IMR-90 (cell line): ENCODE measurements around the gene CAMKMT. TPM values are rescaled to one million over a fixed set of nuclear protein-coding genes. Genes with fewer than 3 reads are reported as not detected.
"Not testable (repeated sequence)": the region's sequence is repeated elsewhere in the genome, so short reads cannot be mapped to it uniquely, and the experiment has no call there.

Experiments
- ATAC-seq: fragments of 200-7000 bp; cut with Tn5 transposase; 2 replicates; pipeline ENCODE4 v1.9.1; 2020; ENCODE audit warnings: low read depth, mild to moderate bottlenecking, moderate library complexity
- BruUV-seq: library from RNA; stranded (reverse); fragments of 400-500 nt; replicated peaks from 2 replicates; lab custom pipeline; 2021; lab: Mats Ljungman, UMichigan
- CTCF ChIA-PET: fragments of 300-600 bp; formaldehyde crosslinking; extraction: SDS; loops from one replicate; lab custom pipeline; 2021; ENCODE audit warnings: antibody characterized with exemption; lab: Yijun Ruan, JAX
- POLR2A ChIA-PET: fragments of 300-600 bp; sonication (Branson Sonifier 250); formaldehyde crosslinking; loops from one replicate; lab custom pipeline; 2022; ENCODE audit warnings: antibody characterized with exemption; ENCODE audit not compliant: unreplicated experiment; lab: Charles Lee
- DNase-seq: peaks from one replicate; pipeline ENCODE4 v3.0.0; 2013
- H2AFZ ChIP-seq: replicated peaks from 2 replicates; pipeline ENCODE3; 2013; ENCODE audit warnings: low read length, mild to moderate bottlenecking; ENCODE audit not compliant: poor library complexity
- H2AK5ac ChIP-seq: 2 replicates; pipeline ENCODE4 v1.6.1; 2013; ENCODE audit warnings: low read depth, low read length, inconsistent platforms
- H2AK9ac ChIP-seq: replicated peaks from 2 replicates; pipeline ENCODE3; 2013; ENCODE audit warnings: mild to moderate bottlenecking, low read depth, low read length, moderate library complexity; ENCODE audit not compliant: poor library complexity
- H2BK120ac ChIP-seq: 2 replicates; pipeline ENCODE4 v1.6.1; 2013; ENCODE audit warnings: low read depth, low read length, inconsistent platforms
- H2BK15ac ChIP-seq: 3 replicates; pipeline ENCODE4 v1.6.1; 2013; ENCODE audit warnings: low read depth, low read length, inconsistent platforms
- H2BK20ac ChIP-seq: 2 replicates; pipeline ENCODE4 v1.6.1; 2013; ENCODE audit warnings: low read depth, mild to moderate bottlenecking, inconsistent platforms, low read length, moderate library complexity
- H2BK5ac ChIP-seq: 2 replicates; pipeline ENCODE4 v1.6.1; 2013; ENCODE audit warnings: mild to moderate bottlenecking, low read depth, low read length, inconsistent platforms; ENCODE audit not compliant: poor library complexity, severe bottlenecking
- H3K14ac ChIP-seq: replicated peaks from 2 replicates; pipeline ENCODE4 v1.6.1; 2013; ENCODE audit warnings: low read depth, low read length, inconsistent platforms
- H3K18ac ChIP-seq: 2 replicates; pipeline ENCODE4 v1.6.1; 2013; ENCODE audit warnings: low read depth, low read length, control low read depth
- H3K23ac ChIP-seq: 2 replicates; pipeline ENCODE4 v1.6.1; 2013; ENCODE audit warnings: low read depth, low read length, inconsistent platforms
- H3K27ac ChIP-seq: 2 replicates; pipeline ENCODE4 v1.5.1; 2013; ENCODE audit warnings: mild to moderate bottlenecking, control low read depth, low read length; ENCODE audit not compliant: insufficient read depth
- H3K27me3 ChIP-seq: 2 replicates; pipeline ENCODE4 v1.6.1; 2013; ENCODE audit warnings: low read length; ENCODE audit not compliant: control insufficient read depth, insufficient read depth
- H3K36me3 ChIP-seq: 2 replicates; pipeline ENCODE4 v1.6.1; 2013; ENCODE audit warnings: low read length, mixed read lengths; ENCODE audit not compliant: control insufficient read depth, insufficient read depth
- H3K4ac ChIP-seq: 2 replicates; pipeline ENCODE4 v1.6.1; 2013; ENCODE audit warnings: low read depth, low read length, inconsistent platforms
- H3K4me1 ChIP-seq: 2 replicates; pipeline ENCODE4 v1.6.1; 2013; ENCODE audit warnings: low read length, mixed read lengths; ENCODE audit not compliant: control insufficient read depth, insufficient read depth
- H3K4me2 ChIP-seq: 2 replicates; pipeline ENCODE4 v1.6.1; 2013; ENCODE audit warnings: low read depth, mild to moderate bottlenecking, control low read depth, low read length, moderate library complexity
- H3K4me3 ChIP-seq: 2 replicates; pipeline ENCODE4 v1.5.1; 2013; ENCODE audit warnings: low read depth, mild to moderate bottlenecking, control low read depth, low read length, moderate library complexity; ENCODE audit not compliant: insufficient read depth
- H3K56ac ChIP-seq: 2 replicates; pipeline ENCODE4 v1.6.1; 2013; ENCODE audit warnings: low read length, inconsistent platforms; ENCODE audit not compliant: insufficient read depth; ENCODE audit errors: extremely low read depth
- H3K79me1 ChIP-seq, 2 experiments: 2 replicates each; pipeline ENCODE4 v1.6.1; 2013; ENCODE audit warnings: low read length in 2 of 2, inconsistent platforms in 1 of 2, low read depth in 1 of 2
- H3K9ac ChIP-seq: 2 replicates; pipeline ENCODE4 v1.6.1; 2013; ENCODE audit warnings: low read depth, low read length, control low read depth
- H3K9me1 ChIP-seq: 2 replicates; pipeline ENCODE4 v1.6.1; 2013; ENCODE audit warnings: low read length, inconsistent platforms; ENCODE audit not compliant: insufficient read depth
- H3K9me3 ChIP-seq: 2 replicates; pipeline ENCODE4 v1.6.1; 2013; ENCODE audit warnings: low read length; ENCODE audit not compliant: control insufficient read depth, insufficient read depth
- H4K20me1 ChIP-seq: 2 replicates; pipeline ENCODE4 v1.6.1; 2013; ENCODE audit warnings: low read length, inconsistent platforms; ENCODE audit not compliant: insufficient read depth
- H4K5ac ChIP-seq: 2 replicates; pipeline ENCODE4 v1.6.1; 2013; ENCODE audit warnings: mild to moderate bottlenecking, low read depth, low read length, control low read depth
- H4K8ac ChIP-seq, 2 experiments: 2 replicates each; pipeline ENCODE4 v1.6.1; 2013; ENCODE audit warnings: low read depth in 2 of 2, low read length in 2 of 2, control low read depth in 1 of 2, inconsistent platforms in 1 of 2
- H4K91ac ChIP-seq: 2 replicates; pipeline ENCODE4 v1.6.1; 2013; ENCODE audit warnings: low read depth, low read length, inconsistent platforms; ENCODE audit not compliant: insufficient read depth
- BHLHE40 ChIP-seq: fragments of 150-350 bp; IDR thresholded peaks from 2 replicates; pipeline ENCODE4 v1.6.1; 2016; ENCODE audit warnings: mild to moderate bottlenecking, low read depth, low read length
- CEBPB ChIP-seq: IDR thresholded peaks from 2 replicates; pipeline ENCODE4 v1.6.1; 2012; ENCODE audit warnings: low read depth, low read length, improper control_type of control experiment
- FOS ChIP-seq: fragments of 150-350 bp; IDR thresholded peaks from 2 replicates; pipeline ENCODE4 v1.6.1; 2016; ENCODE audit warnings: low read depth, low read length
- MXI1 ChIP-seq: IDR thresholded peaks from 2 replicates; pipeline ENCODE4 v1.6.1; 2012; ENCODE audit warnings: low read depth, mild to moderate bottlenecking, low read length, moderate library complexity, borderline replicate concordance
- RAD21 ChIP-seq: IDR thresholded peaks from 2 replicates; pipeline ENCODE4 v1.6.1; 2012; ENCODE audit warnings: low read length, improper control_type of control experiment
- RFX5 ChIP-seq: IDR thresholded peaks from 2 replicates; pipeline ENCODE4 v1.8.0; 2012; ENCODE audit warnings: low read depth, mild to moderate bottlenecking, low read length, moderate library complexity
- SMC3 ChIP-seq: fragments of 150-350 bp; IDR thresholded peaks from 2 replicates; pipeline ENCODE4 v1.6.1; 2016; ENCODE audit warnings: low read depth, mild to moderate bottlenecking, antibody characterized with exemption, low read length, moderate library complexity
- WGBS, 2 experiments: methylation state at CpG; one replicate each; pipeline versions ENCODE4 v1.1.5 to v1.1.7; 2013; ENCODE audit warnings: missing lambda C conversion rate in 2 of 2; ENCODE audit not compliant: insufficient read length in 1 of 2; ENCODE audit errors: extremely low coverage in 2 of 2; 5-methylcytosine and 5-hydroxymethylcytosine counted together
- dilution Hi-C: fragments of 300-500 bp; cut with HindIII; formaldehyde crosslinking; loops from one replicate; pipeline ENCODE4 v1.14.3; 2018; ENCODE audit warnings: low sequenced_read_pairs; ENCODE audit not compliant: unreplicated experiment
- in situ Hi-C: fragments of 300-500 bp; cut with MboI; formaldehyde crosslinking; loops from 3 replicates; pipeline ENCODE4 v1.14.3; 2019; ENCODE audit warnings: low sequenced_read_pairs, inconsistent platforms, mixed read lengths
- intact Hi-C: fragments of 100-400 bp; cut with micrococcal nuclease; formaldehyde crosslinking; loops from 2 replicates; pipeline ENCODE4 v1.10.0; 2022
- polyA plus RNA-seq, 3 experiments: library from polyadenylated mRNA; depleted of rRNA; stranded (reverse); fragments of >200 nt; gene quantifications; 2 replicates each; pipeline ENCODE4 v1.2.3, GENCODE V29; 2012; ENCODE audit warnings: low replicate concordance in 1 of 3
- total RNA-seq: library from RNA; depleted of rRNA; stranded (reverse); fragments of >200 nt; gene quantifications from 2 replicates; pipeline ENCODE4 v1.2.3, GENCODE V29; 2012
- TF ChIP-seq, protein P1 (sequence below): conservative IDR thresholded peaks from 2 replicates; pipeline ENCODE4 v1.5.1; 2012; ENCODE audit warnings: mild to moderate bottlenecking, low read depth, low read length, improper control_type of control experiment

Gene CAMKMT
- total and polyA plus RNA-seq, 2 of the 4 experiments (the other 2 are of a cell fraction), result 4.4 to 6.8 TPM

DNA sequence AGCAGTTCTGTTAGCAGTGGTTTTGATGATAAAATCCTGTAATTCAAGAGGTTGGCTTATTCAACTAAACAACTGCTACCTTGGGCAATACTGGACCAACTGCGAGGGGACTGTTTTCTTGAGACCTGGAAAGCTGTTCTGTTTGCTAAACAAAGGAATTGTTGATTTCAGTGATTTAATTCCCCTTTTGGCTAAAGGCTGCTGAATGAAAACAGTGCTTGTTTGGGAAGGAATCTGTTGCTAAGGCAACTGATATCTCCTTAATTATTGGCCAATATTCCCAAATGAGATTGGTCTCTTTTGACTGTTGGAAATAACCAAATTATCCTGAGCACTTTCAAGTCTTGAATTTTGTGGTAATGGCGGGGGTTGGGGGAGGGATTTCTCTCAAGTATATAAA, 136.8 kb downstream of the CAMKMT start:
- no peaks in the 10 kb centered on the region for H3K4me1 ChIP-seq
- H3K14ac ChIP-seq, result no peak overlapping the region
- no peak overlapping the region for H2BK120ac ChIP-seq
- intact Hi-C loops (no loop called here), in situ Hi-C loops (loop anchor here (25.0 kb wide), 1 partner anchor 464 kb away; no protein-coding TSS in a partner anchor), dilution Hi-C loops (no loop called here)
- no peak overlapping the region for H3K56ac ChIP-seq
- no peak overlapping the region for H3K27ac ChIP-seq
- H4K91ac ChIP-seq, result no peak overlapping the region
- H4K5ac ChIP-seq, result no peak overlapping the region
- no peaks in the 10 kb centered on the region for H3K9me1 ChIP-seq
- no peak overlapping the region for H2BK5ac ChIP-seq
- H3K18ac ChIP-seq, result no peak overlapping the region
- H3K4ac ChIP-seq, result no peak overlapping the region
- ChIA-PET POLR2A (no interaction called here), CTCF (interaction anchor here (0.5 to 0.8 kb wide), 3 partner anchors 19 to 34 kb away, joined by 3 to 5 read pairs (median 3); no protein-coding TSS in a partner anchor)
- H3K4me3 ChIP-seq, result no peak overlapping the region
- no peak overlapping the region for H3K4me2 ChIP-seq
- no peak for DNase-seq
- WGBS, 2 experiments, result no CpG with 5 or more reads among the region's 2 CpGs
- no peak overlapping the region for H2AFZ ChIP-seq
- H3K36me3 ChIP-seq, result no peaks in the 10 kb centered on the region
- no peaks in the 10 kb centered on the region for H3K79me1 ChIP-seq
- no peaks in the 10 kb centered on the region for H4K20me1 ChIP-seq
- no peak overlapping the region for H2BK15ac ChIP-seq
- no peak overlapping the region for H2AK5ac ChIP-seq
- no TSS peak for BruUV-seq
- no peaks in the 10 kb centered on the region for H3K27me3 ChIP-seq
- no peak overlapping the region for H3K9ac ChIP-seq
- H3K23ac ChIP-seq, result no peak overlapping the region
- H2AK9ac ChIP-seq, result no peak overlapping the region
- H3K9me3 ChIP-seq, result no peaks in the 10 kb centered on the region
- H4K8ac ChIP-seq, result no peak overlapping the region
- ATAC-seq, result no peak
- no peak overlapping the region for H2BK20ac ChIP-seq
- no peak for TF ChIP-seq RAD21
- no peak for TF ChIP-seq MXI1
- TF ChIP-seq, protein P1, sequence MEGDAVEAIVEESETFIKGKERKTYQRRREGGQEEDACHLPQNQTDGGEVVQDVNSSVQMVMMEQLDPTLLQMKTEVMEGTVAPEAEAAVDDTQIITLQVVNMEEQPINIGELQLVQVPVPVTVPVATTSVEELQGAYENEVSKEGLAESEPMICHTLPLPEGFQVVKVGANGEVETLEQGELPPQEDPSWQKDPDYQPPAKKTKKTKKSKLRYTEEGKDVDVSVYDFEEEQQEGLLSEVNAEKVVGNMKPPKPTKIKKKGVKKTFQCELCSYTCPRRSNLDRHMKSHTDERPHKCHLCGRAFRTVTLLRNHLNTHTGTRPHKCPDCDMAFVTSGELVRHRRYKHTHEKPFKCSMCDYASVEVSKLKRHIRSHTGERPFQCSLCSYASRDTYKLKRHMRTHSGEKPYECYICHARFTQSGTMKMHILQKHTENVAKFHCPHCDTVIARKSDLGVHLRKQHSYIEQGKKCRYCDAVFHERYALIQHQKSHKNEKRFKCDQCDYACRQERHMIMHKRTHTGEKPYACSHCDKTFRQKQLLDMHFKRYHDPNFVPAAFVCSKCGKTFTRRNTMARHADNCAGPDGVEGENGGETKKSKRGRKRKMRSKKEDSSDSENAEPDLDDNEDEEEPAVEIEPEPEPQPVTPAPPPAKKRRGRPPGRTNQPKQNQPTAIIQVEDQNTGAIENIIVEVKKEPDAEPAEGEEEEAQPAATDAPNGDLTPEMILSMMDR, result no peak
- TF ChIP-seq RFX5, result no peak
- TF ChIP-seq SMC3, result no peak
- no peak for TF ChIP-seq BHLHE40
- TF ChIP-seq FOS, result no peak
- no peak for TF ChIP-seq CEBPB

DNA sequence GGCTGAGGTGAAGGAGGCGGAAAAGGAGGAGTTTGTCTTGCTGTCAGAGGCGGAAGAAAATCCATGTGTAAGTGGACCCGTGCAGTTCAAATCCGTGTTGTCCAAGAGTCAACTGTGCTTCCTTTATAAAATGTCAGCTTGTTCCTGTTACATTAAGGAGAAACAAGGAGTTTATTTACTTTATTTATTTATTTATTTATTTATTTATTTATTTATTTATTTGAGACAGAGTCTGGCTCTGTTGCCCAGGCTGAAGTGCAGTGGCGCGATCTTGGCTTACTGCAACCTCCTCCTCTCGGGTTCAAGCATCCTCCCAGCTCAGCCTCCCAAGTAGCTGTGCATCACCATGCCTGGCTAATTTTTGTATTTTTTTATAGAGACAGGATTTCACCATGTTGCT, 143.9 kb downstream of the CAMKMT start:
- H3K4me2 ChIP-seq, intact Hi-C loops, dilution Hi-C loops, H3K9me3 ChIP-seq, H3K9ac ChIP-seq, H4K20me1 ChIP-seq, H4K5ac ChIP-seq, H2BK120ac ChIP-seq, BruUV-seq, in situ Hi-C loops, H3K4me1 ChIP-seq, H4K8ac ChIP-seq, POLR2A ChIA-PET, H4K91ac ChIP-seq, H3K27me3 ChIP-seq, ATAC-seq, H2AFZ ChIP-seq, H3K14ac ChIP-seq, H3K27ac ChIP-seq, H3K4me3 ChIP-seq, H3K9me1 ChIP-seq, H2AK5ac ChIP-seq, H2AK9ac ChIP-seq, H3K79me1 ChIP-seq, H3K18ac ChIP-seq, CTCF ChIA-PET, H2BK5ac ChIP-seq, H2BK15ac ChIP-seq, H3K4ac ChIP-seq, H2BK20ac ChIP-seq, H3K36me3 ChIP-seq, DNase-seq, H3K56ac ChIP-seq, H3K23ac ChIP-seq: not testable (repeated sequence)
- WGBS, 2 experiments, result no CpG with 5 or more reads among the region's 7 CpGs
